Endothelial cell of umbilical vein (primary cell): Measurements from ENCODE around the gene FHIP1B. TPM values are rescaled to one million over a fixed set of nuclear protein-coding genes. Genes with fewer than 3 reads are reported as not detected.

Source experiments
- BruUV-seq: library from RNA; stranded (reverse); fragments of 400-500 nt; replicated peaks from 2 replicates; lab custom pipeline; 2021; lab: Mats Ljungman, UMichigan
- CTCF ChIA-PET: fragments of 300-600, 350-600 bp; sonication (Branson Sonifier 250); formaldehyde crosslinking; loops from one replicate; lab custom pipeline; 2021; ENCODE audit warnings: antibody characterized with exemption, inconsistent platforms; lab: Charles Lee
- POLR2A ChIA-PET: fragments of 300-600, 350-600 bp; sonication (Branson Sonifier 250); formaldehyde crosslinking; loops from one replicate; lab custom pipeline; 2021; ENCODE audit warnings: antibody characterized with exemption, inconsistent platforms; lab: Charles Lee
- DNase-seq: peaks from one replicate; pipeline ENCODE4 v3.0.0-alpha.2; 2011; ENCODE audit warnings: low read depth, low spot score
- FAIRE-seq: peaks from 2 replicates; lab custom pipeline; 2011; peaks lifted over from hg19 to GRCh38; lab: Jason Lieb, UNC
- H2AFZ ChIP-seq: 2 replicates; pipeline ENCODE4 v1.6.0; 2012; ENCODE audit warnings: low read depth, low read length, control low read depth, inconsistent platforms
- H3K27ac ChIP-seq: 2 replicates; pipeline ENCODE4 v1.5.1; 2011; ENCODE audit warnings: low read depth, mild to moderate bottlenecking, control low read depth, low read length, moderate library complexity; ENCODE audit not compliant: insufficient read depth
- H3K27me3 ChIP-seq, 2 experiments: 2 replicates each; pipeline versions ENCODE4 v1.6.0 to v1.6.1; 2011; ENCODE audit warnings: low read length in 2 of 2, mixed read lengths in 1 of 2; ENCODE audit not compliant: control insufficient read depth in 2 of 2, insufficient read depth in 2 of 2
- H3K36me3 ChIP-seq, 2 experiments: 2 replicates in 1 of 2; 3 replicates in 1 of 2; pipeline ENCODE4 v1.5.1; 2011; ENCODE audit warnings: low read length in 2 of 2, mild to moderate bottlenecking in 1 of 2, moderate library complexity in 1 of 2; ENCODE audit not compliant: control insufficient read depth in 2 of 2, insufficient read depth in 2 of 2; ENCODE audit errors: extremely low read depth in 1 of 2
- H3K4me1 ChIP-seq: 3 replicates; pipeline ENCODE4 v1.5.1; 2011; ENCODE audit warnings: mild to moderate bottlenecking, low read length; ENCODE audit not compliant: control insufficient read depth, insufficient read depth; ENCODE audit errors: extremely low read depth
- H3K4me2 ChIP-seq: 2 replicates; pipeline ENCODE4 v1.6.1; 2011; ENCODE audit warnings: low read length, control low read depth, mixed read lengths; ENCODE audit not compliant: insufficient read depth
- H3K4me3 ChIP-seq, 3 experiments: fragments of 200-600 bp in 1 of 3; sonication (generic), shearing (Covaris generic) in 1 of 3; replicated peaks in 1 of 3; 2 replicates each; pipeline ENCODE4 v1.5.1; 2011 to 2016; ENCODE audit warnings: control low read depth in 3 of 3, low read length in 3 of 3, mild to moderate bottlenecking in 2 of 3, inconsistent platforms in 1 of 3, low read depth in 1 of 3, moderate library complexity in 1 of 3; ENCODE audit not compliant: insufficient read depth in 1 of 3
- H3K79me2 ChIP-seq: 2 replicates; pipeline ENCODE4 v1.6.0; 2012; ENCODE audit warnings: low read length, inconsistent platforms; ENCODE audit not compliant: control insufficient read depth, insufficient read depth
- H3K9ac ChIP-seq: replicated peaks from 2 replicates; pipeline ENCODE3; 2011; ENCODE audit warnings: low read length, control low read depth; ENCODE audit not compliant: insufficient read depth; ENCODE audit errors: extremely low read depth
- H3K9me1 ChIP-seq: replicated peaks from 3 replicates; pipeline ENCODE4 v1.6.0; 2011; ENCODE audit warnings: mild to moderate bottlenecking, low read length; ENCODE audit not compliant: control insufficient read depth, insufficient read depth; ENCODE audit errors: extremely low read depth
- H3K9me3 ChIP-seq: replicated peaks from 2 replicates; pipeline ENCODE4 v1.5.1; 2012; ENCODE audit warnings: low read length, inconsistent platforms; ENCODE audit not compliant: control insufficient read depth, insufficient read depth
- H4K20me1 ChIP-seq: replicated peaks from 2 replicates; pipeline ENCODE3; 2011; ENCODE audit warnings: mild to moderate bottlenecking, low read length; ENCODE audit not compliant: control insufficient read depth, insufficient read depth; ENCODE audit errors: extremely low read depth
- EZH2 ChIP-seq: IDR thresholded peaks from 2 replicates; pipeline ENCODE4 v1.6.1; 2012; ENCODE audit warnings: borderline replicate concordance, low read depth, mild to moderate bottlenecking, moderate library complexity, low read length, inconsistent platforms; ENCODE audit not compliant: severe bottlenecking
- FOS ChIP-seq: IDR thresholded peaks from 2 replicates; pipeline ENCODE4 v1.6.1; 2011; ENCODE audit warnings: mild to moderate bottlenecking, low read length, moderate library complexity, borderline replicate concordance; ENCODE audit not compliant: insufficient read depth
- GATA2 ChIP-seq: IDR thresholded peaks from 2 replicates; pipeline ENCODE4 v1.7.0; 2011; ENCODE audit warnings: low read depth, mild to moderate bottlenecking, moderate library complexity, mixed read lengths, low read length; ENCODE audit not compliant: insufficient read length, insufficient read depth
- JUN ChIP-seq: IDR thresholded peaks from 2 replicates; pipeline ENCODE4 v1.6.1; 2011; ENCODE audit warnings: borderline replicate concordance, low read depth; ENCODE audit not compliant: insufficient read length, insufficient read depth
- MAX ChIP-seq: IDR thresholded peaks from 2 replicates; pipeline ENCODE4 v1.6.1; 2011; ENCODE audit not compliant: insufficient read depth, insufficient read length
- MYC ChIP-seq: IDR thresholded peaks from one replicate; pipeline ENCODE4 v1.6.1; 2011; ENCODE audit warnings: mild to moderate bottlenecking, low read depth, low read length
- POLR2A ChIP-seq: IDR thresholded peaks from 2 replicates; pipeline ENCODE4 v1.6.1; 2012; ENCODE audit warnings: low read depth, mild to moderate bottlenecking, control low read depth, low read length
- POLR2AphosphoS5 ChIP-seq: IDR thresholded peaks from 2 replicates; pipeline ENCODE4 v1.6.1; 2012; ENCODE audit warnings: low read depth, mild to moderate bottlenecking, control low read depth, low read length, moderate library complexity; ENCODE audit not compliant: insufficient read depth
- dilution Hi-C: fragments of 300-500 bp; cut with MboI; formaldehyde crosslinking; loops from one replicate; pipeline ENCODE4 v1.15.0; 2019; ENCODE audit warnings: low sequenced_read_pairs; ENCODE audit not compliant: extremely low pct_ligation_motif_present
- intact Hi-C: fragments of 100-400 bp; cut with micrococcal nuclease; formaldehyde crosslinking; loops from one replicate; pipeline ENCODE4 v1.10.0; 2022
- polyA plus RNA-seq, 4 experiments: library from polyadenylated mRNA; depleted of rRNA in 3 of 4; stranded (reverse) in 3 of 4; unstranded in 1 of 4; fragments of >200 nt; gene quantifications; 2 replicates each; pipeline versions ENCODE4 v1.2.1 to v1.2.3, GENCODE V29; 2011 to 2012; ENCODE audit warnings: missing spikeins in 1 of 4
- total RNA-seq: library from RNA; stranded (reverse); gene quantifications from 2 replicates; pipeline ENCODE4 v1.2.3, GENCODE V29; 2021
- TF ChIP-seq, protein P1 (sequence below), 2 donors: IDR thresholded peaks; 1 replicate in 1 of 2; 2 replicates in 1 of 2; pipeline ENCODE4 v1.5.1; 2011; ENCODE audit warnings: low read length in 2 of 2, mild to moderate bottlenecking in 2 of 2, moderate library complexity in 2 of 2, control low read depth in 1 of 2, inconsistent platforms in 1 of 2, low read depth in 1 of 2; ENCODE audit not compliant: insufficient read depth in 1 of 2; ENCODE audit errors: extremely low read depth in 1 of 2

Gene FHIP1B
- total and polyA plus RNA-seq, 2 donors (not counting 3 experiments of a cell fraction or from before 2014, with no cell fraction given), result 21.3 to 50.1 TPM

GRCh38 chr11:6241316-6241715 is 6.9 kb upstream of the FHIP1B start:
- H4K20me1 ChIP-seq, result no peaks in the 10 kb centered on the region
- DNase-seq, result no peak
- no peak overlapping the region for H3K9ac ChIP-seq
- no peaks in the 10 kb centered on the region for H3K9me3 ChIP-seq
- no peaks in the 10 kb centered on the region for H3K36me3 ChIP-seq
- no peak for FAIRE-seq
- BruUV-seq, result no TSS peak
- dilution Hi-C loops, result no loop called here
- CTCF ChIA-PET, result interaction anchor here (1.5 to 4.1 kb wide), 2 partner anchors 9 to 10 kb away, joined by 4 to 15 read pairs; no protein-coding TSS in a partner anchor
- no peak overlapping the region for H3K4me2 ChIP-seq
- peaks cover 16 to 19% of the 10 kb centered on the region in 2 experiments for H3K27me3 ChIP-seq
- no peak overlapping the region for H3K4me3 ChIP-seq
- H3K9me1 ChIP-seq, result no peaks in the 10 kb centered on the region
- no peaks in the 10 kb centered on the region for H3K79me2 ChIP-seq
- no peak overlapping the region for H3K27ac ChIP-seq
- TF ChIP-seq POLR2AphosphoS5, result no peak
- no peak for TF ChIP-seq MAX
- TF ChIP-seq, protein P1, sequence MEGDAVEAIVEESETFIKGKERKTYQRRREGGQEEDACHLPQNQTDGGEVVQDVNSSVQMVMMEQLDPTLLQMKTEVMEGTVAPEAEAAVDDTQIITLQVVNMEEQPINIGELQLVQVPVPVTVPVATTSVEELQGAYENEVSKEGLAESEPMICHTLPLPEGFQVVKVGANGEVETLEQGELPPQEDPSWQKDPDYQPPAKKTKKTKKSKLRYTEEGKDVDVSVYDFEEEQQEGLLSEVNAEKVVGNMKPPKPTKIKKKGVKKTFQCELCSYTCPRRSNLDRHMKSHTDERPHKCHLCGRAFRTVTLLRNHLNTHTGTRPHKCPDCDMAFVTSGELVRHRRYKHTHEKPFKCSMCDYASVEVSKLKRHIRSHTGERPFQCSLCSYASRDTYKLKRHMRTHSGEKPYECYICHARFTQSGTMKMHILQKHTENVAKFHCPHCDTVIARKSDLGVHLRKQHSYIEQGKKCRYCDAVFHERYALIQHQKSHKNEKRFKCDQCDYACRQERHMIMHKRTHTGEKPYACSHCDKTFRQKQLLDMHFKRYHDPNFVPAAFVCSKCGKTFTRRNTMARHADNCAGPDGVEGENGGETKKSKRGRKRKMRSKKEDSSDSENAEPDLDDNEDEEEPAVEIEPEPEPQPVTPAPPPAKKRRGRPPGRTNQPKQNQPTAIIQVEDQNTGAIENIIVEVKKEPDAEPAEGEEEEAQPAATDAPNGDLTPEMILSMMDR (IDR thresholded peaks at IDR 0.05; ENCODE audit: extremely low read depth in 1 of 2, insufficient read depth in 1 of 2, low read depth in 1 of 2, low read length in 2 of 2), result no peak
- no peak for TF ChIP-seq MYC
- no peak for TF ChIP-seq POLR2A
- TF ChIP-seq FOS, result no peak
- TF ChIP-seq JUN, result no peak
- TF ChIP-seq GATA2, result no peak
- TF ChIP-seq EZH2, result no peak
- intact Hi-C loops, result no loop called here
- no peak overlapping the region for H2AFZ ChIP-seq
- H3K4me1 ChIP-seq, result no peaks in the 10 kb centered on the region
- POLR2A ChIA-PET, result no interaction called here
